Measurements from ENCODE around the gene KDR. TPM values are rescaled to one million over a fixed set of nuclear protein-coding genes. Genes with fewer than 3 reads are reported as not detected.

KDR gene
- total RNA-seq, 1 experiment from 2014 or later = not detected

DNA sequence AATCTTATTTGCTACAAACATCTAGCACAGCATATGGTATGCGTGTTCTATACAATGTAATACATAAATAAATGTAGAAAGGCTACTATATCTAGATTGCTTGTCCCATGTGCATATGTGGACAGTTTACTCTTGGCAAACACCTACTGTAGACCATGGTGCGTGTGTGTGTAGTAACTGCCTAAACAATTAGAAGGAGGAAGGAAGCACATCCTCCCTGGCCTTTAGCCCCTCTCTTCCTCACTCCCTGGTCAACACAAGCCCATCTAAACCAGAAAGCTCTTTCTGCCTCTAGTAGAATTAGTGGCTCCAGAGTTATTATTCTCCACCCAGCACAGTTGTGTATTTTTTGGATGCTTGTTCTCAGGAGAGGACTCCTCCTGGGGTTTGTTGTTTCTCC is 73.9 kb downstream of the KDR start:
- ChIA-PET CTCF (no interaction called here), POLR2A (no interaction called here)
- Histone ChIP-seq H3K9me3 (no peaks in the 10 kb centered on the region), H3K36me3 (ENCODE audit: control insufficient read depth, insufficient read depth, low read length) (no peaks in the 10 kb centered on the region), H3K27me3 (replicated peaks; ENCODE audit: control insufficient read depth, insufficient read depth, low read length) (no peaks in the 10 kb centered on the region), H3K4me3 (ENCODE audit: low read depth, low read length) (no peak overlapping the region), H3K4me1 (no peaks in the 10 kb centered on the region)
- no peak for DNase-seq
- Mint-ChIP-seq H3K27me3 (ENCODE audit: insufficient read depth, unreplicated experiment) (peaks cover 5% of the 10 kb centered on the region), H3K36me3 (ENCODE audit: insufficient read depth, unreplicated experiment) (no peaks in the 10 kb centered on the region), H3K4me1 (ENCODE audit: low read depth, unreplicated experiment) (no peaks in the 10 kb centered on the region), H3K9me3 (ENCODE audit: unreplicated experiment) (no peaks in the 10 kb centered on the region), H3K27ac (ENCODE audit: unreplicated experiment) (no peak overlapping the region), H3K4me3 (ENCODE audit: unreplicated experiment) (no peak overlapping the region)
- intact Hi-C loops (cut with micrococcal nuclease; ENCODE audit: unreplicated experiment) = no loop called here
- TF ChIP-seq CTCF (IDR thresholded peaks at IDR 0.05; ENCODE audit: insufficient read depth in 1 of 2, low read depth in 1 of 2, low read length in 1 of 2, severe bottlenecking in 1 of 2, unreplicated experiment in 1 of 2) = no peak
- no TSS peak for BruUV-seq (replicated peaks)

DNA sequence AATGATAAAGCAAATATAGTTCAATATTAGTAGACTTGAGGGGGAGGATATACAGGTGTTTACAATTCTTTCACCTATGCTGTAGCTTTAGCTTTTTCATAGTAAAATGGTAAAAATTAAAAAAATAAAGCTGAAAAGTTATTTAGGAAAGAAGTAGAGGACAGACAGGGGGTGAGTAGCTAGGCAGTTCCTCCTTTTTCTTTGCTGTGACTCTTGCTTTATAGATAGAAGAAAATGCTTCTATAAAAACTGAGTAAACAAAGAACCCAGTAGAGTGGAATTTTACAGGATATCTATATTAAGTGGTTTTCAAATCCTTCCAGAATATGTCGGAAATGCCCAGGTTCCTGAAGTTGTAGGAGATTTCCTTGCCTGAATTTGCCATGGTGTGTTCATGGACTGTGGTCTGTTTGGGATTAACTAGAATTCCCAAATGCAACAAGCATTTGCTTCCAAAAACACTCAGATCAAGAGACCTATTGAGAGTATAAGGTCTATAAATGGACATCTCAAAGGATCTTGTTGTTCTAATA is 74.9 kb downstream of the KDR start:
- Histone ChIP-seq H3K27me3 (replicated peaks; ENCODE audit: control insufficient read depth, insufficient read depth, low read length) (no peaks in the 10 kb centered on the region), H3K4me1 (no peaks in the 10 kb centered on the region), H3K4me3 (ENCODE audit: low read depth, low read length) (no peak overlapping the region), H3K36me3 (ENCODE audit: control insufficient read depth, insufficient read depth, low read length) (no peaks in the 10 kb centered on the region), H3K9me3 (no peaks in the 10 kb centered on the region)
- intact Hi-C loops (cut with micrococcal nuclease; ENCODE audit: unreplicated experiment) = no loop called here
- Mint-ChIP-seq H3K4me1 (ENCODE audit: low read depth, unreplicated experiment) (no peaks in the 10 kb centered on the region), H3K4me3 (ENCODE audit: unreplicated experiment) (no peak overlapping the region), H3K9me3 (ENCODE audit: unreplicated experiment) (no peaks in the 10 kb centered on the region), H3K27me3 (ENCODE audit: insufficient read depth, unreplicated experiment) (peaks cover 3% of the 10 kb centered on the region), H3K27ac (ENCODE audit: unreplicated experiment) (no peak overlapping the region), H3K36me3 (ENCODE audit: insufficient read depth, unreplicated experiment) (no peaks in the 10 kb centered on the region)
- POLR2A ChIA-PET = no interaction called here
- no peak for DNase-seq
- BruUV-seq (replicated peaks) = no TSS peak
- CTCF ChIA-PET = no interaction called here
- no peak for TF ChIP-seq CTCF (IDR thresholded peaks at IDR 0.05; ENCODE audit: insufficient read depth in 1 of 2, low read depth in 1 of 2, low read length in 1 of 2, severe bottlenecking in 1 of 2, unreplicated experiment in 1 of 2)

- no peaks in the 10 kb centered on the region for H3K36me3 Mint-ChIP-seq (ENCODE audit: insufficient read depth, unreplicated experiment)
- peaks cover 10% of the 10 kb centered on the region for H3K9me3 Mint-ChIP-seq (ENCODE audit: unreplicated experiment)
- peaks cover 3% of the 10 kb centered on the region for H3K27me3 Mint-ChIP-seq (ENCODE audit: insufficient read depth, unreplicated experiment)
- no peak for DNase-seq
- ChIA-PET CTCF (no interaction called here), POLR2A (no interaction called here)
- Histone ChIP-seq H3K4me1 (peaks cover 15% of the 10 kb centered on the region), H3K36me3 (ENCODE audit: control insufficient read depth, insufficient read depth, low read length) (no peaks in the 10 kb centered on the region), H3K27me3 (replicated peaks; ENCODE audit: control insufficient read depth, insufficient read depth, low read length) (no peaks in the 10 kb centered on the region), H3K4me3 (ENCODE audit: low read depth, low read length) (no peak overlapping the region), H3K9me3 (no peaks in the 10 kb centered on the region)
- BruUV-seq (replicated peaks) = no TSS peak
- H3K27ac Mint-ChIP-seq (ENCODE audit: unreplicated experiment) = no peak overlapping the region
- H3K4me1 Mint-ChIP-seq (ENCODE audit: low read depth, unreplicated experiment) = peaks cover 8% of the 10 kb centered on the region
- intact Hi-C loops (cut with micrococcal nuclease; ENCODE audit: unreplicated experiment) = no loop called here
- no peak overlapping the region for H3K4me3 Mint-ChIP-seq (ENCODE audit: unreplicated experiment)
- no peak for TF ChIP-seq CTCF (IDR thresholded peaks at IDR 0.05; ENCODE audit: insufficient read depth in 1 of 2, low read depth in 1 of 2, low read length in 1 of 2, severe bottlenecking in 1 of 2, unreplicated experiment in 1 of 2)
These were observed 87.1 kb downstream of the KDR start for GRCh38 chr4:55038176-55038890.
